Transverse colon (tissue), 3 donors: Measurements from ENCODE around the gene HEBP1.

Experiments
- EP300 ChIP-seq: sonication (generic); formaldehyde crosslinking; IDR thresholded peaks from one replicate; pipeline ENCODE4 v1.6.1; 2017; ENCODE audit warnings: antibody characterized with exemption, low read depth
- TF ChIP-seq, protein P1 (sequence below), 5 experiments: fragments of 200-600 bp in 3 of 5; fragments of 450-650 bp in 2 of 5; sonication (generic) in 3 of 5; IDR thresholded peaks; 1 replicate in 2 of 5; 2 replicates in 3 of 5; pipeline ENCODE4 v1.5.1; 2016 to 2017; ENCODE audit warnings: antibody characterized with exemption in 5 of 5, inconsistent platforms in 3 of 5, mild to moderate bottlenecking in 2 of 5, moderate library complexity in 1 of 5

DNA sequence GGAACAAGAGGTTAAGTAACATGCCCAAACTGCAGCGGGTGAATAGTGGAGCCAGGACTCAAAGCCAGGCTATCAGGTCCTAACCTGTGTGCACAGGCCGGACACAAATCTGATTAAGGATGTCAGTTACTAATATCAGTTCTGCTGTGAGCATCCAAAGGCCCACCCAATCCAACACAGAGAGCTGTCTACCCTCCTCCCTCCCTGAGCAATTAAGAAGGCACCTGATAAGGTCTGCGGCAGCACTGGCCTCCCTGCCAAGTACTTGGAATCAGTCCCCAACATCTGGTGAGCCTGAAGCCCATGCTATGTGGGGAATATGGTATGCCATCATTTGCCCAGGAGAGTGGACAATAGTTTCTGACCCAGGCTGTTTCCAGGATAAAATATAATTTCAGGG, 3.9 kb downstream of the HEBP1 start:
- TF ChIP-seq, protein P1, sequence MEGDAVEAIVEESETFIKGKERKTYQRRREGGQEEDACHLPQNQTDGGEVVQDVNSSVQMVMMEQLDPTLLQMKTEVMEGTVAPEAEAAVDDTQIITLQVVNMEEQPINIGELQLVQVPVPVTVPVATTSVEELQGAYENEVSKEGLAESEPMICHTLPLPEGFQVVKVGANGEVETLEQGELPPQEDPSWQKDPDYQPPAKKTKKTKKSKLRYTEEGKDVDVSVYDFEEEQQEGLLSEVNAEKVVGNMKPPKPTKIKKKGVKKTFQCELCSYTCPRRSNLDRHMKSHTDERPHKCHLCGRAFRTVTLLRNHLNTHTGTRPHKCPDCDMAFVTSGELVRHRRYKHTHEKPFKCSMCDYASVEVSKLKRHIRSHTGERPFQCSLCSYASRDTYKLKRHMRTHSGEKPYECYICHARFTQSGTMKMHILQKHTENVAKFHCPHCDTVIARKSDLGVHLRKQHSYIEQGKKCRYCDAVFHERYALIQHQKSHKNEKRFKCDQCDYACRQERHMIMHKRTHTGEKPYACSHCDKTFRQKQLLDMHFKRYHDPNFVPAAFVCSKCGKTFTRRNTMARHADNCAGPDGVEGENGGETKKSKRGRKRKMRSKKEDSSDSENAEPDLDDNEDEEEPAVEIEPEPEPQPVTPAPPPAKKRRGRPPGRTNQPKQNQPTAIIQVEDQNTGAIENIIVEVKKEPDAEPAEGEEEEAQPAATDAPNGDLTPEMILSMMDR (IDR thresholded peaks at IDR 0.05): no peak
- no peak for TF ChIP-seq EP300
